BLaER1 (cell line): Measurements from ENCODE around the gene P3H2.

Source experiments
- H3K27ac ChIP-seq: shearing (Covaris generic); formaldehyde crosslinking; 2 replicates; pipeline ENCODE4 v1.8.1; 2022
- H3K27me3 ChIP-seq: shearing (Covaris generic); formaldehyde crosslinking; 2 replicates; pipeline ENCODE4 v1.8.1; 2022
- H3K36me3 ChIP-seq: shearing (Covaris generic); formaldehyde crosslinking; 2 replicates; pipeline ENCODE4 v1.8.1; 2022
- H3K4me1 ChIP-seq: shearing (Covaris generic); formaldehyde crosslinking; 2 replicates; pipeline ENCODE4 v1.8.1; 2022
- H3K4me2 ChIP-seq: shearing (Covaris generic); formaldehyde crosslinking; 2 replicates; pipeline ENCODE4 v1.8.1; 2022
- H3K4me3 ChIP-seq: shearing (Covaris generic); formaldehyde crosslinking; 2 replicates; pipeline ENCODE4 v1.8.1; 2022
- H3K9ac ChIP-seq: shearing (Covaris generic); formaldehyde crosslinking; 2 replicates; pipeline ENCODE4 v1.8.1; 2022
- H3K9me3 ChIP-seq: shearing (Covaris generic); formaldehyde crosslinking; 2 replicates; pipeline ENCODE4 v1.8.1; 2022
- H4K20me1 ChIP-seq: shearing (Covaris generic); formaldehyde crosslinking; 2 replicates; pipeline ENCODE4 v1.8.1; 2022
- Cebpa-rat ChIP-seq: shearing (Covaris generic); IDR thresholded peaks from 2 replicates; pipeline ENCODE4 v1.8.1; 2022

Gene P3H2

DNA sequence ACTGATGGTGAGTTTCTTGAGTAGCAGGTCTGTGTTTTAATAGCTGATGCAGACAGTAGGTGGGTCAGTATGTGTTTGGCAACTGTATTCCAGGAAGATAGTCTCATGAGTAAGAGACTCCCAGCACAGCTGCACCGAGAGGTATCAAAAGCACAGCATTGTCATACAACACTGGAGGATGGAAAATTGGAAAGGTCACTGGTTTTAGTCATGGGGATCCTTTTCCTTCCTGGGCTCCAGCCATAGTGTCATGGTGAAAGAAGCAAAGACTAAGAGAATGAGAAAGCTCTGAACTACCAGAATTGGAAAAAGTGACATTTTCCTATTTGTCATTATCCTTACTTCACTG is 61.5 kb downstream of the P3H2 start:
- H3K4me3 ChIP-seq, result no peak overlapping the region
- no peaks in the 10 kb centered on the region for H4K20me1 ChIP-seq
- H3K4me2 ChIP-seq, result no peak overlapping the region
- no peaks in the 10 kb centered on the region for H3K27me3 ChIP-seq
- no peaks in the 10 kb centered on the region for H3K9me3 ChIP-seq
- TF ChIP-seq Cebpa-rat, result no peak
- H3K9ac ChIP-seq, result no peak overlapping the region
- no peaks in the 10 kb centered on the region for H3K4me1 ChIP-seq
- no peaks in the 10 kb centered on the region for H3K36me3 ChIP-seq
- no peak overlapping the region for H3K27ac ChIP-seq

DNA sequence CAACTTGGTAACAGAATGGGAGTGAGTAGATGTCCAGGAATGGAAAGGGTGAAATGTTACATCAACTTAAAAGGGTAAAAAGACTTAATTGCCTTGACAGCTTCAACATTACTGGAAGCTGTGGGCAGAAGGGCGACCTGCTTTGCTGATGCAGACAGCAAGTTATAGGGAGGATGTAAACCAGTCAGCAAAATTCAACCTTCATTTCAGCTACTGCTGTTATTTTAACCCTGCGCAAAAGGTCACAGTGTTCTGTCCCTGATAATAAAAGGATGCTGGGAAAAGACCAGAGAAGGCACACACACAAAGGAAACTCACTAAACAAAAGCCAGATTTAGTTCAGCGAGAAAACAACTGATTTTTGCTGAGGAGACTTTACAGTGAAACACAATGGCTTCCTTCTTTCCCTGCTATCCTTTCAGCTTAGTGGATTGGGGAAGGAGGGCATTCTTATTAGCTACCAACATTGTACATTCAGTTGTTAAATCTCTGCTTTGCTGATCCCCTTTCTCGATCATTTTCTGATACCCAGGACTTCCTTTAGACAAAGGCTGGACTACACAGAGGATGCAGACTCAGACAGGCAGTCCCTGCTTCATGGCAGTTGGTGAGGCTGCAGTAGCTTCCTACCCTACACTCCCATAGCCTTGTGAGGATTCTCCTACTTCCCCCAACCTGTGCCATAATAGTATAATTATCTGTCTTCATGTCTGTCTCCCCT is 62.0 kb downstream of the P3H2 start:
- Histone ChIP-seq H3K27me3 (no peaks in the 10 kb centered on the region), H3K4me2 (no peak overlapping the region), H3K9me3 (no peaks in the 10 kb centered on the region), H3K36me3 (no peaks in the 10 kb centered on the region), H4K20me1 (no peaks in the 10 kb centered on the region), H3K9ac (no peak overlapping the region), H3K4me1 (no peaks in the 10 kb centered on the region), H3K4me3 (no peak overlapping the region), H3K27ac (no peak overlapping the region)
- no peak for TF ChIP-seq Cebpa-rat

DNA sequence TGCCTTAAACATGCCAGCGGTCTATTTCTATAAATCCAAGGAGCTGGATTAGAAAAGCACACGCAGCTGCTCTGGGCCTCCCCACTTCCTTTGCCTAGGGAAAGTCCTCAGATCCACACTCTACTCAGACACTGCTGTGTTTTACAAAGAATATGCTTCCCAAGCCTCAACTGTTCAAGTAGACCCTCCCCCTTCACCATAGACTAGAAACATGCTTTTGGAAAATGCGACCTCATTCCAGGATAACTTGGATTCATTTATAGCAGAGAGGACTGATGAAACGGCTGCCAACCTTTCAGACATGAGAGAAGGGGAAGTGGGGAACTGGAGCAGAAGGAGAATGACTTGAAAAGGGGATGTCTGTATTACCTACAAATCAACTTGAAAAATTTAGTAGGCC is 64.0 kb downstream of the P3H2 start:
- H3K36me3 ChIP-seq, result no peaks in the 10 kb centered on the region
- H3K9me3 ChIP-seq, result no peaks in the 10 kb centered on the region
- H4K20me1 ChIP-seq, result no peaks in the 10 kb centered on the region
- TF ChIP-seq Cebpa-rat, result no peak
- no peak overlapping the region for H3K4me2 ChIP-seq
- no peak overlapping the region for H3K27ac ChIP-seq
- no peaks in the 10 kb centered on the region for H3K27me3 ChIP-seq
- H3K9ac ChIP-seq, result no peak overlapping the region
- no peak overlapping the region for H3K4me3 ChIP-seq
- H3K4me1 ChIP-seq, result no peaks in the 10 kb centered on the region

DNA sequence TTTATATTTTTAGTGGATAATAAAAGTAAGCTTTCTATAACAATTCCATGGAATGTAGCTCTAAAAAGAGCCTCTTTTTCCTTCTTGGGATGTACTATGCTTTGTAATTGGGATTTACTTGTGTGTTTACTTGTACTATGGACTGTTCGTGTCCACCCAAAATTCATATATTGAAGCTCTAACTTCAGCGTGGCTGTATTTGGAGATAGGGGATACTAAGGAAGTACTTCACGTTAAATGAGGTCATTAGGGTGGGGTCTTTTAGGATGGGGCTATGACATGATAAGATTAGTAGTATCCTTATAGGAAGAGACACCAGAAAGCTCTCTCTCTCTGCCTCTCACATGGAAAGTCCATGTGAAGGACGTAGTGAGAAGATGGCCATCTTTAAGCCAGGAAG is 64.9 kb downstream of the P3H2 start:
- H3K27ac ChIP-seq, result no peak overlapping the region
- no peak overlapping the region for H3K9ac ChIP-seq
- no peak for TF ChIP-seq Cebpa-rat
- no peaks in the 10 kb centered on the region for H3K9me3 ChIP-seq
- H4K20me1 ChIP-seq, result no peaks in the 10 kb centered on the region
- H3K27me3 ChIP-seq, result no peaks in the 10 kb centered on the region
- no peaks in the 10 kb centered on the region for H3K36me3 ChIP-seq
- H3K4me3 ChIP-seq, result no peak overlapping the region
- H3K4me2 ChIP-seq, result no peak overlapping the region
- H3K4me1 ChIP-seq, result no peaks in the 10 kb centered on the region

- no peak overlapping the region for H3K4me2 ChIP-seq
Observed at GRCh38 chr3:190053919-190054672, 66.6 kb downstream of the P3H2 start.

GRCh38 chr3:190051641-190052040 is 69.1 kb downstream of the P3H2 start:
- TF ChIP-seq Cebpa-rat, result no peak
- H3K4me2 ChIP-seq, result no peak overlapping the region
- no peaks in the 10 kb centered on the region for H3K9me3 ChIP-seq
- H3K27me3 ChIP-seq, result no peaks in the 10 kb centered on the region
- H3K4me3 ChIP-seq, result no peak overlapping the region
- H4K20me1 ChIP-seq, result no peaks in the 10 kb centered on the region
- no peaks in the 10 kb centered on the region for H3K36me3 ChIP-seq
- H3K4me1 ChIP-seq, result no peaks in the 10 kb centered on the region
- H3K27ac ChIP-seq, result no peak overlapping the region
- H3K9ac ChIP-seq, result no peak overlapping the region

More at GRCh38 chr3:190053919-190054672, 66.6 kb downstream of the P3H2 start:
- TF ChIP-seq Cebpa-rat, result no peak
- Histone ChIP-seq H4K20me1 (no peaks in the 10 kb centered on the region), H3K4me1 (no peaks in the 10 kb centered on the region), H3K27ac (no peak overlapping the region), H3K36me3 (no peaks in the 10 kb centered on the region), H3K9me3 (no peaks in the 10 kb centered on the region), H3K4me3 (no peak overlapping the region), H3K27me3 (no peaks in the 10 kb centered on the region), H3K9ac (no peak overlapping the region)

DNA sequence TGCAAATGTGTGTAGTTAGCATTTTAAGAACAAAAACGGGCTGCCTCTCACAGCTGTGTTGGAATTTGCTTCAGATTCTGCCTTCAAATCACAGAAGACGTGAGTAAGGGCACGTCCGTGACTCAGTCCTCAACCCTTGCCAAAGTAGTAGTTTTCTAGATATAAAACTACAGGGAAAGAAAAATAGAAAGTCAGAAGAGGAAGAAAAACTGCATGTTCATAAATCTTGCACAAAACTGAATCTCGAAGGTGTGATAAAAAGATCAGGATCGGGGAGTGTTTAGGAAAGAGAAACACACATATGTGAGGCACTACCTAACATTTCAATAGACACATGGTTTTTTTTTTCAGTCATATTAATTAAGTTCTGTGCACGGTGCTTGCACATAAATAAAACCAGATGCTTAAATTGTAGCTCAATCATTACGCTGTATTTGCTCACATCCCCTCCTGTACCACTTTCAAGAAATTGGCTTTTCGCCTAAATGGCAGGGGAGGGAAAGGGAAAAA is 71.7 kb downstream of the P3H2 start:
- H3K9ac ChIP-seq, result no peak overlapping the region
- no peaks in the 10 kb centered on the region for H3K4me1 ChIP-seq
- no peaks in the 10 kb centered on the region for H3K9me3 ChIP-seq
- no peaks in the 10 kb centered on the region for H3K27me3 ChIP-seq
- H3K27ac ChIP-seq, result no peak overlapping the region
- TF ChIP-seq Cebpa-rat, result no peak
- no peaks in the 10 kb centered on the region for H3K36me3 ChIP-seq
- H3K4me2 ChIP-seq, result no peak overlapping the region
- no peak overlapping the region for H3K4me3 ChIP-seq
- no peaks in the 10 kb centered on the region for H4K20me1 ChIP-seq

GRCh38 chr3:190044974-190045373 is 75.7 kb downstream of the P3H2 start:
- Histone ChIP-seq H3K36me3 (no peaks in the 10 kb centered on the region), H3K27me3 (no peaks in the 10 kb centered on the region), H3K4me3 (no peak overlapping the region), H3K9me3 (no peaks in the 10 kb centered on the region), H3K27ac (no peak overlapping the region), H4K20me1 (no peaks in the 10 kb centered on the region), H3K4me1 (no peaks in the 10 kb centered on the region), H3K4me2 (no peak overlapping the region), H3K9ac (no peak overlapping the region)
- TF ChIP-seq Cebpa-rat, result no peak

DNA sequence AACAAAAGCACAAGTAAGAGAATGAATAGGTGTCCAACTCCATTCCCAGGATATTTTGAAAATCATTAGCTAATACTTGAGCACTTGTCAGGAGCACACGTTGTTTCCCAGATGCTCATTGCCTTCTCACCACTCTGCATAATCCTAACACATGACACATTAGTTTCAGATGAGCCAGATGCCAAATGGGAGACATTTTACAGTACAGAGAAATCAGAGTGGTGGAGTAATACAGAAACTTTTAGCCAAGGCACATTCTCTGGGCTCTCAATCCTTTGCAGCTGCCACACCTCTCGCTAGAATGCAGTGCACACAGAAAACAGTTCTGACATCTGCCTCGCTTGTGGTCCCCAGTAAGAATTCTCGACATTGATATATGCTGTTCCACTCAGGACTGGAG is 76.6 kb downstream of the P3H2 start:
- Histone ChIP-seq H3K36me3 (no peaks in the 10 kb centered on the region), H4K20me1 (no peaks in the 10 kb centered on the region), H3K4me2 (no peak overlapping the region), H3K4me1 (no peaks in the 10 kb centered on the region), H3K4me3 (no peak overlapping the region), H3K9ac (no peak overlapping the region), H3K27me3 (no peaks in the 10 kb centered on the region), H3K9me3 (no peaks in the 10 kb centered on the region), H3K27ac (no peak overlapping the region)
- TF ChIP-seq Cebpa-rat, result no peak

- Histone ChIP-seq H3K9me3 (no peaks in the 10 kb centered on the region), H3K4me2 (no peak overlapping the region), H3K4me3 (no peak overlapping the region), H3K36me3 (no peaks in the 10 kb centered on the region), H3K27ac (no peak overlapping the region), H4K20me1 (no peaks in the 10 kb centered on the region), H3K4me1 (no peaks in the 10 kb centered on the region), H3K9ac (no peak overlapping the region), H3K27me3 (no peaks in the 10 kb centered on the region)
- no peak for TF ChIP-seq Cebpa-rat
Observed at GRCh38 chr3:190043741-190044140, 77.0 kb downstream of the P3H2 start.
